ENCODE data around the gene TWF2. TPM values are rescaled to one million over a fixed set of nuclear protein-coding genes. Genes with fewer than 3 reads are reported as not detected.

Gene TWF2
- total RNA-seq, 2 donors from 2014 or later: 40.0 to 51.0 TPM

DNA sequence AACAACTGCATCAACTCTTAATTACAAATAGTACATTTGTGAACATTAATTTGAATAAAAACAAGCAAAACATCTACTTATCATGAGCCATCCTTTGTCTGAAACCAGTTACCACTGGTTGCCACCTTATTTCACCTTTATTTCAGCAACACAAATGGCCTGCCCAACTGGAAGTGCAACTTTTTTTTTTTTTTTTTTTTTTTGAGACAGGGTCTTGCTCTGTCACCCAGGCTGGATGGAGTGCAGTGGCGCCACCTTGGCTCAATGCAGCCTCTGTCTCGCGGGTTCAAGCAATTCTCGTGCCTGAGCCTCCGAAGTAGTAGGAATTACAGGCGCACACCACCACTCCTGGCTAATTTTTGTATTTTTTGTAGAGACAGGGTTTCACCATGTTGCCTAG is 26.4 kb upstream of the TWF2 start:
- DNase-seq (ENCODE audit: low spot score): no peak
- intact Hi-C loops (cut with DNase I): no loop called here

DNA sequence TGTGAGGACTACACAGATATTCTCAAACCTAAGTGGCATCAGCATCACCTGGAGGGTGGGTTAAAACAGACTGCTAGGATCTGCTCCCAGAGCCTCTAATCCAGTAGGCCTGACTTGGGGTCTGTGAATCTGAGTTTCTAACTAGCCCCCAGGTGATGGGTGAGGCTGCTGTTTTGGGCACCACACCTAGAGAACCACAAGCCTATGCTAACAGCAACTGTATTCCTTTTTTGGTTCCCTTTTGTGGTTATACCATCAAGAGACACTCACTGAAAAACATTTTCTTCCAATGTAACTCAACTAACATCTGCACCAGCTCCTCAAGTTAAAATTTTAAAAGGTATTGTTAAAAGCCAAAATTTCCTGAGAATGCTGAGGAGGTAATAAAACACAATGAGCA is 23.5 kb upstream of the TWF2 start:
- DNase-seq (ENCODE audit: low spot score): no peak

DNA sequence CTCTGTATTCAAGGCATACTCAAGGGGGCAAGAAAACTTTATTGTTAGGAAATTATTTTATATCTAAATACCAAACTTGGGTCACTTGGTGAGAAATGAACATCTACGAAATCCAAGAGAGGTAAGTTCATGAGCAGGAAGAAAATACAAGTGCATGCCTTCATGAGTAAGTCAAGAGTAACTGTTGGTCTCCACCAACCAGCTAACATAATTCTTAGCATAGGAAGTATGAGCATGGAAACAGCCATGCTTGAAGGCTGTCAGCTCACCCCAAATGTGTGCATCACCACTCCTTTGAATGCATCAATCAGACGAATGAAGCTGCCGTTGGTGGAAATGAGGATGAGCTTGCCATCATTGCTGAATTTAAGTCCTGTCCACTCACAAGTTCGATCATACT is 20.5 kb upstream of the TWF2 start:
- intact Hi-C loops (cut with DNase I): no loop called here
- no peak for DNase-seq (ENCODE audit: low spot score)

More for the DNA sequence above, 23.5 kb upstream of the TWF2 start:
- intact Hi-C loops (cut with DNase I): no loop called here

DNA sequence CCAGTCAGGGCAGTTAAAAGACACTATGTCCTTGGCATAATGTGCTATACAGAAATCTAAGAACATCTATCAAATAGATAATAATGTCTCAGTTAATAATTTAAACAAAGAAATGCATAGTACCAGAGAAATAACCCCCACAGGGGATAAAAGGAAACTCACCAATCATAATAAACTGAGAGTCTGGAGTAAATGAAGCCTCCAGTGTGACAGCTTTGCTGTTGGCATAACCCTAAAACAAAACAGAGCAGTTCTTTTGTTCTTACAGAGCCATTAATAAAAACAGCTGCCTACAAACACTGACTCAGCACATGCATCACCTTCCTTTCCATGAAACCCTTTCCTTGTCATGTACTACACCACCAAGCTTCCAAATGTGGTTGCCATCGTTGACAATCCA is 20.1 kb upstream of the TWF2 start:
- DNase-seq (ENCODE audit: low spot score): no peak
- intact Hi-C loops (cut with DNase I): no loop called here

DNA sequence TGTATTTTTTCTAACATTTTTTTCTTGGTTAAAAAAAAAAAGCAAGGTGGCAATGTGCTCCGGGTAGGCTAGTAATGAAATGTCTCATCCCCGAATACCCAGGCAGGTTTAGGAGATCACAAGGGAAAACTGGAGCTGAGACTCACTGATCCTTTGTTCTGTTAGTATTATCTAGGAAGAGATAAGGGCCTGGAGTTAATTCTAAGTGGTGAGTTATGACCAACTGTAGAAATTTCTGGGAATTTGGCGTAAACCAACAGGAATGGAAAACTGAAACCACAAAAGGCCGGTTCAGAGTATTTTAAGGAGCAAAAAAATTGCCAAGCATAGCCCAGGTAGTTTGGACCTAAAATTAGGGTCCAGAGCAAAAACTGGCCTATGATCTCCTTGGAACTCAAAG is 19.0 kb upstream of the TWF2 start:
- DNase-seq (ENCODE audit: low spot score): no peak
- intact Hi-C loops (cut with DNase I): no loop called here

DNA sequence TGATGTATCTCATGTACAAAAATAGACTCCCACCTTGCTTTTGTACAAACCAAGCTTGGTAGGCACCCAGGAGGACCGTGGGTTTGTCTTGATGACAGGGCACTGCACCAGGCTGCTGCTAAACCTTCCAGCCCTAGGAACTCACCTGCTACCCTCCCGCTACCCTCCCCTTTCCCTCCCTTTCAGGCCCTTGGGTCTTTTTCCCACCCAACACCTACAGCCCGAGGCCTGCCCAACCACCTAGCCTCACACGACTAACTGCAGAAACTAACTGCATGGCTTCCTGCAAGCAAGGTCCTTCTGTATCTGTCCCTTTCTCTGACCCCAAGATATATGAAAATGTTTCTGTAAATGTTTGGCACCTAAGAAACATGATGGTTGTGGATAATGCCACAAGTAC is 17.7 kb upstream of the TWF2 start:
- intact Hi-C loops (cut with DNase I): no loop called here

DNA sequence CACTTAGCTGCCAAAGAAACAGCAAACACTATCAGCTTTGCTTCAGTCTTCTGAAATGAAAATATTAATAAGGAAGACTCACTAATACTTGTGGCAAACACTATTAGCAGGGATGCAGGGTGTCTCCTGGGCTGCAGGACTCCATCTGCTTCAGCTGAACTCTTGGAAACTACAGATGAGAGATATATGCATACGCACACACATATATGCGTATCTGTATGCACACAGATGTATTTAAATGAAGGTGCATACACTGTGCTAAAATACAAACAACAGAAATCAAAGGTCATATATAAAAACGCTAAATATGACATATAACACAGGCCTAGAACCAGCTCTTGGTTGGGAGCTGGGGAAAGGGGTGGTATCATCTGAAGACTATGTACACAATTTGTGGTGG is 17.2 kb upstream of the TWF2 start:
- no peak for DNase-seq (ENCODE audit: low spot score)
- intact Hi-C loops (cut with DNase I): no loop called here

More for the DNA sequence above, 17.7 kb upstream of the TWF2 start:
- no peak for DNase-seq (ENCODE audit: low spot score)

DNA sequence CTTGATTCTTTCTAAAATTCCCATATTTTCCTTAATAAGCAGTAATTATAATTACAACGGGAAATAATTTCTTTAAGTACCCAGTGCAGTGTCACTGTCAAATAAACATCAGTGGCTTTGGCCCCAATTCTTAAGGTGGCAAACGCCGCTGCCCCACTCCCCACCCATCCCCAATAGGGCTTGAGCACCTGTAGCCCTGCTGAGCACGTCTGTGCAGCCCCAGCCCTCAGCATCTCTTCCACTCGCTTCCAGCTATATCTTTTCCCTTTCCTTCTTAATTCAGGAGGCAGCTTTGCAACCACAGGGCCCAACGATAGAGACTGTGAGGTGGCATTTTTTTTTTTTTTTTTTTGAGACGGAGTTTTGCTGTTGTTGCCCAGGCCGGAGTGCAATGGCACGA is 15.7 kb upstream of the TWF2 start:
- intact Hi-C loops (cut with DNase I): no loop called here
- DNase-seq (ENCODE audit: low spot score): no peak

DNA sequence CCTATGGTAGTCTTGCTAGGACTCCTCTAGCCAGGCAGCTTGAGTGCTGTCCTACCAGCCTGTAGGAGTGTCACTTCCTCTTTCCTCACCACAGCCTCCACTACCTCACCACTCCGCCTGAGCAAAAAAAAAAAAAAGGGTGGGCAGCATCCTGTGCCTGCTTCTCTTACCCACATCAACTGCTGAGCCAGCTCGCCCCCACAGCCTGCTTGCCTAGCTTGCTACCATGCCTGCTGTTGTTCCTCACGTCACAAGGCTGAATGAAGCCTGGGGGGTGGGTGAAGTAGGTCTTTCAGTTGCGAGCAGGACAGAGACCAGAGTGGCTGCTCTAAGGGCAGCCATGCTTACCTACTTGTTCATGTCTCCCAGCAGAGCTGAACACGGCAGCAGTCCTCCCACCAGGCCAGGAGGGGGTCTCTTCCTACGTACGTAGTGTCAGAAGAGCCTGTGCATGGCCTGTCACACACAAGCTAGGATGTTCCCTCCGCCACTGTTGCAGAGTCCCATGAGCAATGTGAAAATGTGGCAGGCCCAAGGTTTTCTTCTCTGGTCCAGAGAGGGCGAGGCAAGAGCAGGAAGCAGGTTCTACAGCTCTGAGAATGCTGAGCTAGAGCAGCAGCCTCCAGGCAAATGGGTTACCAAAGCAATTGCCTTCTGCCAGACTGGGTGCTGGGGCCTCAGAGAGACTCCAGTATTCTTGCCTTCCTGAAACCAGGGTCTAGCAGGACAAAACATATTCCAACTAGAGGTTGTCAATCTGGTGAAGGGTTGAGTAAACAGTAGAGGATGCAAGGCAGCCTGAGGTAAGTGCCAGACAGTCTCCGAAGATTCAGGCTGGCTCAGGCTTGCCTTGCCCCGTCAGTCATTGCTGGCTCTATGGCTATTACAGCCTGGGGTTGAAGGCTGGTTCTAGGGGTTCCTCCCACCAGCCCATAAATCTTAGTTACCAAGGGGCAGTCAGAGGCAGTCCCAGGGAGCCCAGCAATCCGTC is 14.7 kb upstream of the TWF2 start:
- intact Hi-C loops (cut with DNase I): no loop called here
- DNase-seq (ENCODE audit: low spot score): peak; percentile 88

DNA sequence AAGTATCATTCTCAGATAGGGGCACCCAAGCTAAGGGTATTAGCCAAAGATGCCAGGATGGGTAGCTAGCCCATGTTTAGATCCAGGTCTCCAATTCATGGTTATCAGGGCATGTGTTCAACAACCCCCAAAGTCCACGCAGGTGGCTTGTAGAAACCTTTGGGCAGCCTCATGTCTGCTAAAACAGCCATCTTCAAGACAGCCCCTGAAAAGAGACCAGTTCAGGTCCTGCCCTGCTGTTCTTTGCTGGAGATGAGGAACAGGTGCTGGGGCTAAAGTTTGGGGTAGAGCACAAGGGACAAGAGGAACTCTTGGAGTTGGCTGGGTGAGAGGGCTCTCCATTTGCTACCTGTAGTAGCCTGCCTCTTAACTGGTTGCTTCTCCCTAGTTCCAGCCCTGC is 11.2 kb upstream of the TWF2 start:
- intact Hi-C loops (cut with DNase I): no loop called here
- peak; percentile 34 for DNase-seq (ENCODE audit: low spot score)

DNA sequence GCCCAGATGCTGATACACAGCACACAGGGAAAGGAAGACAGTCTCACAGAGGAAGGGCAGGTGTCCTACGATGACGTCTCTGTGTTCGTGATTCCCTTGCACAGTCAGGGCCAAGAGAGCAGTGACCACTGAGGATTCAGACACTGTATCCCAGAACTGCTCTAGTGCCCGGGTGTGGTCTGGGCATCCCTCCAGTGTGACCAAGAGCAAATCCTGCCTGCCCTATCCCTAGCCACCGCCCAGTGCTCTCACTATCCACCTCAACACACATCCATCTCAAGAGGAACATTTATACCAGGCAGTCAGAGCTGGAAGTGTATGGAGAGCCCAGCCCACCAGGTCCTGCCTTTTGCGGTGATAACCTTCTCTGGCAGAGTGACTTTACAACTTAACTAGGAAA is 10.7 kb upstream of the TWF2 start:
- intact Hi-C loops (cut with DNase I): no loop called here
- DNase-seq (ENCODE audit: low spot score): peak; percentile 55

DNA sequence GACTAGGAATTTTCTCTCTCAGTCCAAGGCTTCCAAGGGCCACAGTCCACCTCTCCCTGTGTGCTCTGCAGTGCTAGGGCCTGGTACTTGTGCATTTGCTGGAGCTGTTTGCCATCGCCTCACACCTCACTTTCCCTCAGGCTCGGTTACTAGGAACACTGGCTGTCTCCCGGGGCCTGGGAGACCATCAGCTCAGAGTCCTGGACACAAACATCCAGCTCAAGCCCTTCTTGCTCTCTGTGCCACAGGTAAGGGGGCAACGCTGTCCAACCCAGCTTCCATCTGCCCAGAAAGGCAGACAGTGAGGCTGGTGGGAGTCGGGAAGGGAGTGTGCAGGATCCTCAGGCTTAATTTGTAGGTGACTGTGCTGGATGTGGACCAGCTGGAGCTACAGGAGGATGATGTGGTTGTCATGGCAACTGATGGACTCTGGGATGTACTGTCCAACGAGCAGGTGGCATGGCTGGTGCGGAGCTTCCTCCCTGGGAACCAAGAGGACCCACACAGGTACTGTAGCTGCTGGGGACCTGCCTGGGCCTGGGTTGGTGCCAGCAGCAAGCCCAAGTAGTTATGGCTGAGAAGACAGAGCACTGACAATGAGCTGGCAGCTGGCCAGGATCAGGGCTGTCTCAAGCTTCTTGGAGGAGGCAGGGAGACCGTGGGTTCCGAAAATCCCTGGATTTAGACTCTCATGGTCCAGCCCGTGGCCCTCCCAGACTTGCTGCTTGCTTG is 10.0 kb upstream of the TWF2 start:
- peak; percentile 83 for DNase-seq (ENCODE audit: low spot score)
- intact Hi-C loops (cut with DNase I): no loop called here

DNA sequence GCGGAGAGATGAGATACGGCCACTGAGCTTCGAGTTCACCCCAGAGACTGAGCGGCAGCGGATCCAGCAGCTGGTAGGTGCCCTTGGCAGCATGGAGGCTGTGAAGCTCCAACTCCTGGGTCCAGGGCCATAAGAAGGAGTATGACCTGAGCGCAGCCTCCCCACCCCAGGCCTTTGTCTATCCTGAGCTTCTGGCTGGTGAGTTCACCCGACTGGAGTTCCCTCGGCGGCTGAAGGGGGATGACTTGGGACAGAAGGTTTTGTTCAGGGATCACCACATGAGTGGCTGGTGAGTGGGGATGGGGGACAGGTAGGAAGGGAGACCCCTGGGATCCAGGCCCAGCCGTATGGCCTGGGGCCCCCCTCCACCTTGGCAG is 9.2 kb upstream of the TWF2 start:
- DNase-seq (ENCODE audit: low spot score): no peak
- intact Hi-C loops (cut with DNase I): no loop called here

DNA sequence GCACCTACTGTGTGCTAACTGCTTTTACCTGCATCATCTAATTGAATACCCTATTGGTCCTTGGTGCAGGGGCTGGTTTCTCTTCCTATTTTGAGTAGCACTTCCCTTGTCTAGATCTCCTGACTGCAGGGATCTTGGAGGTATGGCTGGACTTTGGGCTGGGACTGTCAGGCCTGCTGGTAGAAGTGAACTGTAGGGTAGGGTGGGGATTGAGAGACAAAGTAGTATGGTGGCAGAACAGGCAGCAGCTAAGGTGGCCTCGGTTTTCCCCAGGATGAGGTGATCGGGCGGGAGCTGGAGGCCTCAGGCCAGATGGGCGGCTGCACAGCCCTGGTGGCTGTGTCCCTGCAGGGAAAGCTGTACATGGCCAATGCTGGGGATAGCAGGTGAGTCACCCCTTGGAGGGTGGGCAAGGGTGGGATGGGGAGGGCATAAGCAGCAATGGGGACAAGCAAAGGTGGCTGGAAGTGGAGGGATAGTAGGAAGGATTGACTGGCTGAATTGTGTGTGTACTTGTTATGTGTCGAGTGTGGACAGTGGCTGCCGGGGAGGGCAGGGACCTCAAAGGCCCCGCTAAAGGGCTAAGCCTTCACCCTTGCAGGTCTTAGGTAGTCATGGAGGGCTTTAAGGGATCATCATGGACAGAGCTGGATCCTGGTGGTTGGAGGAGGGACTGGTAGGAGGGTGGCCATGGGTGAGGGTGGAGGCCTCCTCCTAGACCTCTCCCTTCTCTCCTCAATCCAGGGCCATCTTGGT is 8.6 kb upstream of the TWF2 start:
- intact Hi-C loops (cut with DNase I): no loop called here
- DNase-seq (ENCODE audit: low spot score): no peak

DNA sequence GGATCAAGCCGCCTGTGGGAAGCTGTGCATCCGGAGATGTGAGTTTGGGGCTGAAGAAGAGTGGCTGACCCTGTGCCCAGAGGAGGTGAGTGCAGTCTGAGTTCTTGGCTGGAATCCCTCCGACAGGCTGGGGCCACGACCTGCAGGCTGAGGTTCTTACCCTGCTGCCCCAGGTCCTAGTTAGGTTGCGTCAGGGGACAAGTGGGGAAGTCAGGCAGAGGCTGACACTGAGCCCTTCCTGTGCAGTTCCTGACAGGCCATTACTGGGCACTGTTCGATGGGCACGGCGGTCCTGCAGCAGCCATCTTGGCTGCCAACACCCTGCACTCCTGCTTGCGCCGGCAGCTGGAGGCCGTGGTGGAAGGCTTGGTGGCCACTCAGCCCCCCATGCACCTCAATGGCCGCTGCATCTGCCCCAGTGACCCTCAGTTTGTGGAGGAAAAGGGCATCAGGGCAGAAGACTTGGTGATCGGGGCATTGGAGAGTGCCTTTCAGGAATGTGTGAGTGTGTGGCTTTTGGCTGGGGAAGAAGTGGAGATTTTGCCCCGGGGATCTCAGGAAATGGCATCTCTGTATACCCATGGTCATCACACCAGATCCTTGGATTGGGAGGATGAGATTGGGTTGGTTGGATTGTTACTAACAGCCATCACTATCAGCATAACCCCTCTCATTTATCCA is 7.9 kb upstream of the TWF2 start:
- DNase-seq (ENCODE audit: low spot score): no peak
- intact Hi-C loops (cut with DNase I): no loop called here

DNA sequence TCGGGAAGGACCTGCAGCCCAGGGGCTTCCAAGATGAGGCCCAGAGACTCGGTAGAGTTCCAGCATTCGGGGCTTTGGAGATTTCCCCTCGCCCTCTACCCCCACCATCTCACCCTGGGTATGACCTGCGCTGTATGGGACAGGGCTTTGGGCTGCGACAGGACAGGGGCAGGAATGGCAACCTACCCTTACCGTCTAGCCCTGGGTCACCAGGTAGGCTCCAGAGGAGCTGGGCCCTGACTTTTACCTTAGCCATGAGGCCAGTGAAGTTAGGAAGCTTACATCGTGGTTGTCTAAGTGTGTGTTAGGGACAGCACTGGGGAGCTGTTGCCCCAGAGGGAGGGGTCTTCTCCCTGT is 7.3 kb upstream of the TWF2 start:
- no peak for DNase-seq (ENCODE audit: low spot score)
- intact Hi-C loops (cut with DNase I): no loop called here

DNA sequence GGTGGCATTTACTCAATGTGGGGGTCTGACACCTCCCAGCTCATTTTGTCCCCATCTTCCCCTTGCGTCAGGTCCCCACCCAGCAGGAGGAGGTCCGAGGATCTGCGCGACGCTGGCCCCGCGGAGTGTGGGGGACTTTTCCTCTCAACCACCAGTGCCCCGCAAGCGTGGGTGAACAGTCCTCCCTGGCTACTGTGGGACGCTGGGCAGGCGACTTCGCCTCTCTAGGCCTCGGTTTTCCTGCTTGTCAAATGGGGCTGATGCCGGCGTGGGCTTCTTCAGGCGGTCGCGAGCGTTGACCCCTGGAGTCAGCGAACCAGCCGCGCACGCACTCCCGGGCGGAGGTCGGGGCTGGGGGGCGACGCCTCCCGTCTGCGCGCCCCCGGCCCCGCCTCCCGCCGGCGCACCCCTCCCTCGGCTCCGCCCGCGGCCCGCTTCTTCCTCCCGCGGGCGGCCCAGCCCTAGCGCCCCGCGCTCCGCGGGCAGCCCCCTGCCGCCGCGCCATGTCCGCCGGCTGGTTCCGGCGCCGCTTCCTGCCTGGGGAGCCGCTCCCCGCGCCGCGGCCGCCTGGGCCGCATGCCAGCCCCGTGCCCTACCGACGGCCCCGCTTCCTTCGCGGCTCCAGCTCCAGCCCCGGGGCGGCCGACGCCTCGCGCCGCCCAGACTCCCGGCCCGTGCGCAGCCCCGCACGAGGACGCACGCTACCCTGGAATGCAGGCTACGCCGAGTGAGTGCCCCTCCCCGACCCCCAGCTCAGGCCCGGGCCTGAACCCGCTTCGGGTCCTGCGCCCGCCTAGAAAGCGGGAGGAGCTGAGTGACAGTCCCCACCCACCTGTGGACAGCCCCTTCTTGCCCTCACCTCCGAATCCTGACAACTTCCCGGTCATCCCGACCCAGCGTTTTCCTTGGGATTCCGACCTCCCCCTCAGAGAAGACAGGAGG is 6.6 kb upstream of the TWF2 start, which contains the start of gene PPM1M:
Gene PPM1M, plus strand, starts transcription at position 438 of the 942 bp plus-strand sequence. Its CDS starts 66 bp downstream, at position 504.
- DNase-seq (ENCODE audit: low spot score): no peak
- intact Hi-C loops (cut with DNase I): no loop called here

Measured in posterior vena cava (tissue), 2 donors.